C4-2B (cell line): ENCODE measurements around the gene ZNF367.

ENCODE experiments used
- ZFX ChIP-seq: fragments of 450-650 bp; IDR thresholded peaks from 2 replicates; pipeline ENCODE4 v1.6.1; 2017
- TF ChIP-seq, protein P1 (sequence below): fragments of 450-650 bp; conservative IDR thresholded peaks from 2 replicates; pipeline ENCODE4 v1.5.1; 2017; ENCODE audit warnings: mild to moderate bottlenecking

- TF ChIP-seq, protein P1, sequence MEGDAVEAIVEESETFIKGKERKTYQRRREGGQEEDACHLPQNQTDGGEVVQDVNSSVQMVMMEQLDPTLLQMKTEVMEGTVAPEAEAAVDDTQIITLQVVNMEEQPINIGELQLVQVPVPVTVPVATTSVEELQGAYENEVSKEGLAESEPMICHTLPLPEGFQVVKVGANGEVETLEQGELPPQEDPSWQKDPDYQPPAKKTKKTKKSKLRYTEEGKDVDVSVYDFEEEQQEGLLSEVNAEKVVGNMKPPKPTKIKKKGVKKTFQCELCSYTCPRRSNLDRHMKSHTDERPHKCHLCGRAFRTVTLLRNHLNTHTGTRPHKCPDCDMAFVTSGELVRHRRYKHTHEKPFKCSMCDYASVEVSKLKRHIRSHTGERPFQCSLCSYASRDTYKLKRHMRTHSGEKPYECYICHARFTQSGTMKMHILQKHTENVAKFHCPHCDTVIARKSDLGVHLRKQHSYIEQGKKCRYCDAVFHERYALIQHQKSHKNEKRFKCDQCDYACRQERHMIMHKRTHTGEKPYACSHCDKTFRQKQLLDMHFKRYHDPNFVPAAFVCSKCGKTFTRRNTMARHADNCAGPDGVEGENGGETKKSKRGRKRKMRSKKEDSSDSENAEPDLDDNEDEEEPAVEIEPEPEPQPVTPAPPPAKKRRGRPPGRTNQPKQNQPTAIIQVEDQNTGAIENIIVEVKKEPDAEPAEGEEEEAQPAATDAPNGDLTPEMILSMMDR, result no peak
- TF ChIP-seq ZFX, result no peak
Measured at GRCh38 chr9:96458226-96458625, 40.1 kb upstream of the ZNF367 start.
